ENCODE results near the gene TMC4. TPM values are rescaled to one million over a fixed set of nuclear protein-coding genes. Genes with fewer than 3 reads are reported as not detected.
A peak's percentile ranks its signal among the peaks of the same experiment; 100 is the strongest.
"Not testable (repeated sequence)": the region's sequence is repeated elsewhere in the genome, so short reads cannot be mapped to it uniquely, and the experiment has no call there.

The TMC4 gene
- polyA plus RNA-seq, 1 donor, result 110 TPM

GRCh38 chr19:54191011-54191810, 18.3 kb upstream of the TMC4 start, which contains the start of gene TSEN34:
TSS of gene TSEN34 (plus strand) at chr19:54191308. CDS start at chr19:54191365, 57 bp downstream.
- H3K4me3 ChIP-seq (ENCODE audit: low read length), result peak within 1 kb of the TSS; percentile 75
- H3K27me3 ChIP-seq (ENCODE audit: control insufficient read depth, insufficient read depth, low read length), result no peaks in the 10 kb centered on the region
- peak in 1 of 2 donors; percentile 87 for DNase-seq
- peak within 1 kb of the TSS; percentile 98 for H3K27ac ChIP-seq (ENCODE audit: low read length)
- H3K4me1 ChIP-seq (ENCODE audit: control insufficient read depth, insufficient read depth, low read length), result peaks cover 35% of the 10 kb centered on the region
- H3K9me3 ChIP-seq (ENCODE audit: control insufficient read depth, low read depth, low read length), result no peaks in the 10 kb centered on the region
- H3K36me3 ChIP-seq (ENCODE audit: control insufficient read depth, insufficient read depth, low read length), result peaks cover 39% of the 10 kb centered on the region
- no CpG with 5 or more reads among the region's 77 CpGs for WGBS (ENCODE audit: insufficient coverage, low lambda C conversion rate)

GRCh38 chr19:54190503-54191010, 17.6 kb upstream of the TMC4 start:
- H3K27me3 ChIP-seq (ENCODE audit: control insufficient read depth, insufficient read depth, low read length), result no peaks in the 10 kb centered on the region
- no CpG with 5 or more reads among the region's 56 CpGs for WGBS (ENCODE audit: insufficient coverage, low lambda C conversion rate)
- H3K4me3 ChIP-seq (ENCODE audit: low read length), result peak overlapping the region; percentile 75
- peak overlapping the region; percentile 98 for H3K27ac ChIP-seq (ENCODE audit: low read length)
- H3K36me3 ChIP-seq (ENCODE audit: control insufficient read depth, insufficient read depth, low read length), result peaks cover 39% of the 10 kb centered on the region
- H3K4me1 ChIP-seq (ENCODE audit: control insufficient read depth, insufficient read depth, low read length), result peaks cover 36% of the 10 kb centered on the region
- peak; percentile 100 for DNase-seq
- H3K9me3 ChIP-seq (ENCODE audit: control insufficient read depth, low read depth, low read length), result no peaks in the 10 kb centered on the region

GRCh38 chr19:54189735-54190502, 17.0 kb upstream of the TMC4 start:
- peak; percentile 100 for DNase-seq
- Histone ChIP-seq H3K27ac (ENCODE audit: low read length) (peak overlapping the region; percentile 98), H3K27me3 (ENCODE audit: control insufficient read depth, insufficient read depth, low read length) (no peaks in the 10 kb centered on the region), H3K4me3 (ENCODE audit: low read length) (peak overlapping the region; percentile 75), H3K9me3 (ENCODE audit: control insufficient read depth, low read depth, low read length) (no peaks in the 10 kb centered on the region), H3K4me1 (ENCODE audit: control insufficient read depth, insufficient read depth, low read length) (peaks cover 36% of the 10 kb centered on the region), H3K36me3 (ENCODE audit: control insufficient read depth, insufficient read depth, low read length) (peaks cover 35% of the 10 kb centered on the region)
- WGBS (ENCODE audit: insufficient coverage, low lambda C conversion rate), result no CpG with 5 or more reads among the region's 65 CpGs

GRCh38 chr19:54189145-54189734, 16.3 kb upstream of the TMC4 start, which contains the start of gene MBOAT7:
TSS of gene MBOAT7 (minus strand) at chr19:54189580. CDS start at chr19:54188508, 1,072 bp downstream.
- Histone ChIP-seq H3K27ac (ENCODE audit: low read length) (peak within 1 kb of the TSS; percentile 98), H3K4me3 (ENCODE audit: low read length) (peak within 1 kb of the TSS; percentile 75), H3K9me3 (ENCODE audit: control insufficient read depth, low read depth, low read length) (no peaks in the 10 kb centered on the region), H3K36me3 (ENCODE audit: control insufficient read depth, insufficient read depth, low read length) (peaks cover 31% of the 10 kb centered on the region), H3K4me1 (ENCODE audit: control insufficient read depth, insufficient read depth, low read length) (peaks cover 36% of the 10 kb centered on the region), H3K27me3 (ENCODE audit: control insufficient read depth, insufficient read depth, low read length) (no peaks in the 10 kb centered on the region)
- WGBS (ENCODE audit: insufficient coverage, low lambda C conversion rate), result no CpG with 5 or more reads among the region's 64 CpGs
- DNase-seq, result no peak

GRCh38 chr19:54188215-54188871, 15.4 kb upstream of the TMC4 start:
- DNase-seq, result peak in 1 of 2 donors; percentile 52
- Histone ChIP-seq H3K9me3 (ENCODE audit: control insufficient read depth, low read depth, low read length) (no peaks in the 10 kb centered on the region), H3K4me1 (ENCODE audit: control insufficient read depth, insufficient read depth, low read length) (peaks cover 36% of the 10 kb centered on the region), H3K36me3 (ENCODE audit: control insufficient read depth, insufficient read depth, low read length) (peaks cover 29% of the 10 kb centered on the region), H3K27ac (ENCODE audit: low read length) (peak overlapping the region; percentile 98), H3K4me3 (ENCODE audit: low read length) (peak overlapping the region; percentile 71), H3K27me3 (ENCODE audit: control insufficient read depth, insufficient read depth, low read length) (no peaks in the 10 kb centered on the region)
- WGBS (ENCODE audit: insufficient coverage, low lambda C conversion rate), result no CpG with 5 or more reads among the region's 12 CpGs

- Histone ChIP-seq H3K36me3 (ENCODE audit: control insufficient read depth, insufficient read depth, low read length) (peaks cover 23% of the 10 kb centered on the region), H3K27ac (ENCODE audit: low read length) (peak overlapping the region; percentile 98), H3K27me3 (ENCODE audit: control insufficient read depth, insufficient read depth, low read length) (no peaks in the 10 kb centered on the region), H3K4me1 (ENCODE audit: control insufficient read depth, insufficient read depth, low read length) (peaks cover 25% of the 10 kb centered on the region), H3K4me3 (ENCODE audit: low read length) (peak overlapping the region; percentile 14), H3K9me3 (ENCODE audit: control insufficient read depth, low read depth, low read length) (no peaks in the 10 kb centered on the region)
- peak; percentile 95 to 97 for DNase-seq
- WGBS (ENCODE audit: insufficient coverage, low lambda C conversion rate), result no CpG with 5 or more reads among the region's 11 CpGs
Measured at GRCh38 chr19:54186934-54187381, 14.0 kb upstream of the TMC4 start.

GRCh38 chr19:54186351-54186750, 13.4 kb upstream of the TMC4 start:
- DNase-seq, result no peak
- Histone ChIP-seq H3K9me3 (ENCODE audit: control insufficient read depth, low read depth, low read length) (no peaks in the 10 kb centered on the region), H3K36me3 (ENCODE audit: control insufficient read depth, insufficient read depth, low read length) (peaks cover 23% of the 10 kb centered on the region), H3K4me3 (ENCODE audit: low read length) (no peak overlapping the region), H3K27me3 (ENCODE audit: control insufficient read depth, insufficient read depth, low read length) (no peaks in the 10 kb centered on the region), H3K27ac (ENCODE audit: low read length) (peak overlapping the region; percentile 98), H3K4me1 (ENCODE audit: control insufficient read depth, insufficient read depth, low read length) (peaks cover 20% of the 10 kb centered on the region)
- WGBS (ENCODE audit: insufficient coverage, low lambda C conversion rate), result no CpG with 5 or more reads among the region's 8 CpGs

- Histone ChIP-seq H3K9me3 (ENCODE audit: control insufficient read depth, low read depth, low read length) (no peaks in the 10 kb centered on the region), H3K27ac (ENCODE audit: low read length) (no peak overlapping the region), H3K4me1 (ENCODE audit: control insufficient read depth, insufficient read depth, low read length) (peaks cover 29% of the 10 kb centered on the region), H3K4me3 (ENCODE audit: low read length) (no peak overlapping the region), H3K27me3 (ENCODE audit: control insufficient read depth, insufficient read depth, low read length) (no peaks in the 10 kb centered on the region), H3K36me3 (ENCODE audit: control insufficient read depth, insufficient read depth, low read length) (peaks cover 43% of the 10 kb centered on the region)
- no peak for DNase-seq
- WGBS (ENCODE audit: insufficient coverage, low lambda C conversion rate), result no CpG with 5 or more reads among the region's 11 CpGs
Measured at GRCh38 chr19:54183431-54183830, 10.5 kb upstream of the TMC4 start.

GRCh38 chr19:54181894-54182293, 8.9 kb upstream of the TMC4 start:
- not testable (repeated sequence) for H3K4me3 ChIP-seq (ENCODE audit: low read length); DNase-seq; H3K9me3 ChIP-seq (ENCODE audit: control insufficient read depth, low read depth, low read length); H3K27me3 ChIP-seq (ENCODE audit: control insufficient read depth, insufficient read depth, low read length); H3K27ac ChIP-seq (ENCODE audit: low read length)
- Histone ChIP-seq H3K36me3 (ENCODE audit: control insufficient read depth, insufficient read depth, low read length) (peaks cover 45% of the 10 kb centered on the region), H3K4me1 (ENCODE audit: control insufficient read depth, insufficient read depth, low read length) (peaks cover 17% of the 10 kb centered on the region)
- WGBS (ENCODE audit: insufficient coverage, low lambda C conversion rate), result 88% methylated on average over 2 of the region's 3 CpGs

Measured in large intestine (tissue), 3 donors.